Measurements from ENCODE around the gene PLEKHG5. TPM values are rescaled to one million over a fixed set of nuclear protein-coding genes. Genes with fewer than 3 reads are reported as not detected.
A peak's percentile ranks its signal among the peaks of the same experiment; 100 is the strongest.

Gene PLEKHG5
- total RNA-seq, 1 experiment from 2014 or later, result 1.6 TPM

GRCh38 chr1:6506210-6507036, 15.0 kb upstream of the PLEKHG5 start:
- no peaks in the 10 kb centered on the region for H3K27me3 ChIP-seq (replicated peaks)
- H3K4me3 ChIP-seq, result no peak overlapping the region
- DNase-seq (ENCODE audit: low read depth in 1 of 2, low spot score in 2 of 2), result no peak
- H3K36me3 ChIP-seq, result no peaks in the 10 kb centered on the region
- H3K4me1 ChIP-seq (replicated peaks), result no peaks in the 10 kb centered on the region
- no peaks in the 10 kb centered on the region for H3K9me3 ChIP-seq (replicated peaks)
- no peak overlapping the region for H3K27ac ChIP-seq

- Histone ChIP-seq H3K27me3 (replicated peaks) (no peaks in the 10 kb centered on the region), H3K4me1 (replicated peaks) (no peaks in the 10 kb centered on the region), H3K36me3 (no peaks in the 10 kb centered on the region), H3K4me3 (no peak overlapping the region), H3K27ac (no peak overlapping the region), H3K9me3 (replicated peaks) (no peaks in the 10 kb centered on the region)
- no peak for DNase-seq (ENCODE audit: low read depth in 1 of 2, low spot score in 2 of 2)
Observed at GRCh38 chr1:6505367-6506209, 14.1 kb upstream of the PLEKHG5 start.

- Histone ChIP-seq H3K27me3 (replicated peaks) (no peaks in the 10 kb centered on the region), H3K4me3 (no peak overlapping the region), H3K36me3 (no peaks in the 10 kb centered on the region), H3K27ac (no peak overlapping the region), H3K9me3 (replicated peaks) (no peaks in the 10 kb centered on the region), H3K4me1 (replicated peaks) (no peaks in the 10 kb centered on the region)
- DNase-seq (ENCODE audit: low read depth in 1 of 2, low spot score in 2 of 2), result no peak
Observed at GRCh38 chr1:6504887-6505286, 13.4 kb upstream of the PLEKHG5 start.

- DNase-seq (ENCODE audit: low read depth in 1 of 2, low spot score in 2 of 2), result no peak
- Histone ChIP-seq H3K9me3 (replicated peaks) (no peaks in the 10 kb centered on the region), H3K4me3 (no peak overlapping the region), H3K4me1 (replicated peaks) (no peaks in the 10 kb centered on the region), H3K27ac (no peak overlapping the region), H3K27me3 (replicated peaks) (no peaks in the 10 kb centered on the region), H3K36me3 (no peaks in the 10 kb centered on the region)
Observed at GRCh38 chr1:6503884-6504602, 12.6 kb upstream of the PLEKHG5 start.

GRCh38 chr1:6502000-6502891, 10.8 kb upstream of the PLEKHG5 start:
- Histone ChIP-seq H3K27ac (no peak overlapping the region), H3K9me3 (replicated peaks) (no peaks in the 10 kb centered on the region), H3K27me3 (replicated peaks) (peaks cover 3% of the 10 kb centered on the region; the same call in 1 of the 2 replicates), H3K4me3 (no peak overlapping the region), H3K36me3 (no peaks in the 10 kb centered on the region), H3K4me1 (replicated peaks) (peaks cover 3% of the 10 kb centered on the region; the same call in 1 of the 2 replicates)
- no peak for DNase-seq (ENCODE audit: low read depth in 1 of 2, low spot score in 2 of 2)

- no peaks in the 10 kb centered on the region for H3K9me3 ChIP-seq (replicated peaks)
- no peak overlapping the region for H3K4me3 ChIP-seq
- no peak overlapping the region for H3K27ac ChIP-seq
Observed at GRCh38 chr1:6501279-6501813, 9.9 kb upstream of the PLEKHG5 start.

GRCh38 chr1:6500544-6501278, 9.2 kb upstream of the PLEKHG5 start:
- no peaks in the 10 kb centered on the region for H3K9me3 ChIP-seq (replicated peaks)
- no peak overlapping the region for H3K4me3 ChIP-seq
- no peaks in the 10 kb centered on the region for H3K36me3 ChIP-seq
- peaks cover 7% of the 10 kb centered on the region for H3K27me3 ChIP-seq (replicated peaks)
- no peak overlapping the region for H3K27ac ChIP-seq
- H3K4me1 ChIP-seq (replicated peaks), result peaks cover 6% of the 10 kb centered on the region; the same call in 1 of the 2 replicates
- no peak for DNase-seq (ENCODE audit: low read depth in 1 of 2, low spot score in 2 of 2)

More at GRCh38 chr1:6501279-6501813, 9.9 kb upstream of the PLEKHG5 start:
- Histone ChIP-seq H3K27me3 (replicated peaks) (peaks cover 7% of the 10 kb centered on the region), H3K4me1 (replicated peaks) (peaks cover 6% of the 10 kb centered on the region; the same call in 1 of the 2 replicates), H3K36me3 (no peaks in the 10 kb centered on the region)
- DNase-seq (ENCODE audit: low read depth in 1 of 2, low spot score in 2 of 2), result no peak

GRCh38 chr1:6499296-6499695, 7.8 kb upstream of the PLEKHG5 start:
- Histone ChIP-seq H3K4me1 (replicated peaks) (peaks cover 6% of the 10 kb centered on the region; the same call in 1 of the 2 replicates), H3K9me3 (replicated peaks) (no peaks in the 10 kb centered on the region), H3K27ac (no peak overlapping the region), H3K4me3 (no peak overlapping the region), H3K36me3 (no peaks in the 10 kb centered on the region), H3K27me3 (replicated peaks) (peaks cover 7% of the 10 kb centered on the region)
- DNase-seq (ENCODE audit: low read depth in 1 of 2, low spot score in 2 of 2), result no peak

GRCh38 chr1:6498576-6499111, 7.2 kb upstream of the PLEKHG5 start:
- peaks cover 7% of the 10 kb centered on the region for H3K27me3 ChIP-seq (replicated peaks)
- H3K36me3 ChIP-seq, result no peaks in the 10 kb centered on the region
- H3K9me3 ChIP-seq (replicated peaks), result no peaks in the 10 kb centered on the region
- peaks cover 6% of the 10 kb centered on the region; the same call in 1 of the 2 replicates for H3K4me1 ChIP-seq (replicated peaks)
- no peak for DNase-seq (ENCODE audit: low read depth in 1 of 2, low spot score in 2 of 2)
- H3K4me3 ChIP-seq, result no peak overlapping the region
- H3K27ac ChIP-seq, result no peak overlapping the region

GRCh38 chr1:6497867-6498575, 6.6 kb upstream of the PLEKHG5 start:
- H3K27ac ChIP-seq, result no peak overlapping the region
- DNase-seq (ENCODE audit: low read depth in 1 of 2, low spot score in 2 of 2), result no peak

GRCh38 chr1:6497215-6497866, 5.9 kb upstream of the PLEKHG5 start:
- peaks cover 6% of the 10 kb centered on the region; the same call in 1 of the 2 replicates for H3K4me1 ChIP-seq (replicated peaks)
- no peaks in the 10 kb centered on the region for H3K36me3 ChIP-seq
- no peak overlapping the region for H3K27ac ChIP-seq
- H3K27me3 ChIP-seq (replicated peaks), result peaks cover 7% of the 10 kb centered on the region
- H3K9me3 ChIP-seq (replicated peaks), result no peaks in the 10 kb centered on the region
- H3K4me3 ChIP-seq, result peak overlapping the region; percentile 38
- DNase-seq (ENCODE audit: low read depth in 1 of 2, low spot score in 2 of 2), result peak in 1 of 2 experiments; percentile 38

More at GRCh38 chr1:6497867-6498575, 6.6 kb upstream of the PLEKHG5 start:
- H3K36me3 ChIP-seq, result no peaks in the 10 kb centered on the region
- H3K27me3 ChIP-seq (replicated peaks), result peaks cover 7% of the 10 kb centered on the region
- no peaks in the 10 kb centered on the region for H3K9me3 ChIP-seq (replicated peaks)
- peaks cover 6% of the 10 kb centered on the region; the same call in 1 of the 2 replicates for H3K4me1 ChIP-seq (replicated peaks)
- peak overlapping the region; percentile 38 for H3K4me3 ChIP-seq

Data from SJSA1 (cell line).